ENCODE measurements around the gene APPL2.
"Not testable (repeated sequence)": the region's sequence is repeated elsewhere in the genome, so short reads cannot be mapped to it uniquely, and the experiment has no call there.

The APPL2 gene

GRCh38 chr12:105183976-105184375 is 52.0 kb downstream of the APPL2 start:
- DNase-seq: not testable (repeated sequence)

- not testable (repeated sequence) for DNase-seq
These were observed 52.6 kb downstream of the APPL2 start for GRCh38 chr12:105183406-105183805.

- not testable (repeated sequence) for DNase-seq
These were observed 56.9 kb downstream of the APPL2 start for GRCh38 chr12:105179114-105179513.

GRCh38 chr12:105177208-105177607 is 58.8 kb downstream of the APPL2 start:
- no peak for DNase-seq

- no peak for DNase-seq
These were observed 60.5 kb downstream of the APPL2 start for GRCh38 chr12:105175397-105175990.

- no peak for DNase-seq
These were observed 64.1 kb downstream of the APPL2 start for GRCh38 chr12:105171691-105172436.

GRCh38 chr12:105170139-105170538 is 65.8 kb downstream of the APPL2 start:
- DNase-seq: no peak

- no peak for DNase-seq
These were observed 68.0 kb downstream of the APPL2 start for GRCh38 chr12:105168006-105168405.

GRCh38 chr12:105167346-105167745 is 68.6 kb downstream of the APPL2 start:
- DNase-seq: no peak

- DNase-seq: no peak
These were observed 69.2 kb downstream of the APPL2 start for GRCh38 chr12:105166736-105167135.

GRCh38 chr12:105164068-105164467 is 71.9 kb downstream of the APPL2 start:
- DNase-seq: no peak

GRCh38 chr12:105162174-105162573 is 73.8 kb downstream of the APPL2 start:
- no peak for DNase-seq

GRCh38 chr12:105158876-105159275 is 77.1 kb downstream of the APPL2 start:
- no peak for DNase-seq

- DNase-seq: no peak
These were observed 78.4 kb downstream of the APPL2 start for GRCh38 chr12:105157606-105158005.

- no peak for DNase-seq
These were observed 79.7 kb downstream of the APPL2 start for GRCh38 chr12:105156260-105156659.

- DNase-seq: no peak
These were observed 93.7 kb downstream of the APPL2 start for GRCh38 chr12:105142259-105142658.

- no peak for DNase-seq
These were observed 94.6 kb downstream of the APPL2 start for GRCh38 chr12:105141320-105141922.

- no peak for DNase-seq
These were observed 97.7 kb downstream of the APPL2 start for GRCh38 chr12:105138248-105138647.
